GM21717 (cell line): ENCODE data around the gene CDHR3.
"Not testable (repeated sequence)": the region's sequence is repeated elsewhere in the genome, so short reads cannot be mapped to it uniquely, and the experiment has no call there.

Source experiments
- ATAC-seq: cut with Tn5 transposase; IDR thresholded peaks from one replicate; pipeline ENCODE4 v1.9.1; 2021; ENCODE audit warnings: mild to moderate bottlenecking, moderate library complexity; ENCODE audit not compliant: unreplicated experiment

Gene CDHR3

GRCh38 chr7:105990727-105991453, 27.8 kb downstream of the CDHR3 start:
- ATAC-seq, result no peak

DNA sequence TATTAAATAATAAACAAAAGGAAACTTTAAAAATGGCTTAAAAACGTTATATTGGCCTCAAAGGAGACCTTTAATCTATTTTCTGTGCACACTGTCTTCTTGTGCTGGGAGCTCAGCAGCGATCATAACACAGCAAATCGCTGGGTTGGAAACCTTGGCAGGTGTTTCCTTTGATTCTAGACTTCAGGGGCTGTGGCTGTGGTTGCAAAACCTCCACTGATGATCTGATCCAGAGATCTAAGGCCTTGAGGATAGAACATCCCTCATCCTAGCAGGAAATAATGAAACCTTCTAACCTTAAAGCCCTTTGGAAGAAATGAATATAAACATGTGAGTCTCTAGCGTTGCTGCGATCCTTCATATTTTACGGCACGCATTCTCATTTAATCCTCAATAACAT, 29.8 kb downstream of the CDHR3 start:
- no peak for ATAC-seq

DNA sequence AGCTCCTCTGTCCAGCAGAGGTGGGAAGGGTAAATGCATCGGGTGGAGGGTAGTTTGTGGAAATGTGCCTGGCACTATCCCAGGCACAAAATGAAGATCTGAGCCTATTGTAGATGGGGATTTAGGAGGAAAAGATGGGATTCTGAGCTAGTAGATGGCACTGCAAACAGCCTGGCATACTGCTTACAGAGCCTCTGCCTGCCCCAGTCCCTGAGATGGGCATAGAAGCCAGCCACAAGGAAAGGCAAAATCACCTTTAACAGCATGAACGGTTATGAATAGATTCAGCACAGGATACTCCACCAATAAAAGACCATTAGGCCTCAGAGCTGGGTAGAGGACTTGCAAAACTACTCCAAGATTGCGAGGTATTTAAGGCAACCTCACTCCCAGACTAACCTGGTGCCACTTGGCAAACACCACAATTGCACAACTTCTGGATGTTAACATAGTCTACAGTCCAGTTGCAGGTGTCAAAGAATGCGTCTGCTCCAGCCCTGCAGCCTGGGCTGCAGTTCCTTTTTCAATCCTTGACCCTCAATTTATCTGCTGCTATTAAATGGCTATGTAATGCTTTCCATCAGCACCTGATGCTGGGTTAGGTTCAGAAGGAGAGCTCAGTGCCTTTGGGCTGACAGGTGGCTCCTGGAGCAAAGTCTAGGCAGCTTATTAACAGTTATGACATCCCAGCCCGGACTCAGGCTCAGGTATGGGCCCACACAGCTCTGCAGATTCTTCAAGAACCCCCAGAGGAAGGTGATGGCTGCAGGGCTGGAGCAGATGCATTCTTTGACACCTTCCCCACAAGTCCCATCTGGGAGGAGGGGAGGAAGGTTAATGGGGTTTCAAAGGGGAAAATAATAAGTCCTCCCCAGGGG, 34.0 kb downstream of the CDHR3 start:
- ATAC-seq, result no peak

DNA sequence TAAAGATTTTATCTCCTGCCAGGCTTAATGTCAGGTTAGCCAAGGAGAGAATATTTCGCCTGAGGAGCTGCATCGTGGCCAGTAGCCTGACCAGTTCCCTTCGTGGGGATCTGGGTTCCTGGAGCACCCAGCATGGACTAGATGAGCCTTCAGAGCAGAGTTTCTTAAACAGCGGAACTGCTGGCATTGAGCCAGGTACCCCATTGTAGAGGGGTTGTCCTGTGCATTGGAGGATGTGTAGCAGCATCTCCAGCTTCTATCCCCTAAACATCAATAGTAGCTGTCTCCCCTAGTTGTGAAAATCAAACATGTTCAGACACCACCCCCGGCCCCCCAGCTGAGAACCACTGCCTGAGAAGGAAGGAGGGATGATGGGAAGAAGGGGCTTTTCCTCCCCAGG, 36.2 kb downstream of the CDHR3 start:
- no peak for ATAC-seq

- ATAC-seq, result no peak
Measured at GRCh38 chr7:106001196-106001595, 38.1 kb downstream of the CDHR3 start.

DNA sequence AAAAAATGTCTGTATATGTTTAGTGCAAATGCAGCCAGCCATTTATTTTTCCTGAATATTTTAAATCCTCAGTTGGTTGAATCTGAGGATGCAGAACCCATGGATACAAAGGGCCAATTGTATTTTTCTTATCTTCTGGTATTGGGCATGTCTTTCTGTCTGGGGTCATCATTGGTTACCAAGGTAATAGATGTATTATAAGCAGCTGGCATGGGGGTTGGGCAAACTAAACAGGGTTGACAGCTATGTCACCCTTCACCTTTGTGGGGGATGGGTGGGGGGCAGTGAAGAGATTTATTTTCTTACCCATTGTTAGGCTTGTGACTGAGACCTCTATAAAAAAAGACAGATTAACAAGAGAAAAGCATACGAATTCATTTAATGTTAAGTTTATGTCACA, 38.8 kb downstream of the CDHR3 start:
- no peak for ATAC-seq

DNA sequence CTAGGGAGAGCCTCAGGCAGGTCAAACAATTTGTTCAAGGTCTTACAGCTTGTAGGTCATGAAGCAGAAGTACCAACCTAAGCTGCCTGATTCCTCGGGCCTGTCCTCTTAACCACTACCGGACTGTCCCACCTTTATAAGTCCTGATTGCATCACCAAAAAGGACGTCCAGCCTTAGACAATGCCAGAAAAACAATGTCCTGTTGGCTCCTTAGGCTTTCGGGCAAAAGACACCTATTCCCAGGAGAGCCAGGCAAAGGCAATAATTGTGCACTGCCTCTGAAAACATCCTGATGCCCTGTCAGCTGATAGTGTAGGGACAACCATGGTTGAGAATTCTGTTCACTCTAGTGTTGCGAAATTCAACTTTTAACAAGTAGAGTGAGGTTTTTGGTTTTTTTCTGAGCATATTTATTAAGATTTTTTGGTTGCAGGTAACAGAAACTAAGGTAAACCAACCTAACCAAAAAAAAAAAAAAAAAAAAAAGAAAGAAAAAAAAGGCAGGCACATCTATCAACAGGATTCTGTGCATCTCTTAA, 40.5 kb downstream of the CDHR3 start:
- ATAC-seq, result no peak

DNA sequence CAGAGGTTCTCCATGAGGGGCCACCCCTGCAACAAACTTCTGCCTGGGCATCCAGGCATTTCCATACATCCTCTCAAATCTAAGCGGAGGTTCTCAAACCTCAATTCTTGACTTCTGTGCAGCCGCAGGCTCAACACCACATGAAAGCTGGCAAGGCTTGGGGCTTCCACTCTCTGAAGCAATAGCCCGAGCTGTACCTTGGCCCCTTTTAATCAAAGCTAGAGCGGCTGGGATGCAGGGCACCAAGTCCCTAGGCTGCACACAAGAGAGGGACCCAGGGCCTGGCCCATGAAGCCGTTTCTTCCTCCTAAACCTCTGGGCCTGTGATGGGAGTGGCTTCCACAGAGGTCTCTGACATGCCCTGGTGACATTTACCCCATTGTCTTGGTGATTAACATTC, 43.8 kb downstream of the CDHR3 start:
- no peak for ATAC-seq

- ATAC-seq, result not testable (repeated sequence)
Measured at GRCh38 chr7:106007796-106008195, 44.7 kb downstream of the CDHR3 start.

DNA sequence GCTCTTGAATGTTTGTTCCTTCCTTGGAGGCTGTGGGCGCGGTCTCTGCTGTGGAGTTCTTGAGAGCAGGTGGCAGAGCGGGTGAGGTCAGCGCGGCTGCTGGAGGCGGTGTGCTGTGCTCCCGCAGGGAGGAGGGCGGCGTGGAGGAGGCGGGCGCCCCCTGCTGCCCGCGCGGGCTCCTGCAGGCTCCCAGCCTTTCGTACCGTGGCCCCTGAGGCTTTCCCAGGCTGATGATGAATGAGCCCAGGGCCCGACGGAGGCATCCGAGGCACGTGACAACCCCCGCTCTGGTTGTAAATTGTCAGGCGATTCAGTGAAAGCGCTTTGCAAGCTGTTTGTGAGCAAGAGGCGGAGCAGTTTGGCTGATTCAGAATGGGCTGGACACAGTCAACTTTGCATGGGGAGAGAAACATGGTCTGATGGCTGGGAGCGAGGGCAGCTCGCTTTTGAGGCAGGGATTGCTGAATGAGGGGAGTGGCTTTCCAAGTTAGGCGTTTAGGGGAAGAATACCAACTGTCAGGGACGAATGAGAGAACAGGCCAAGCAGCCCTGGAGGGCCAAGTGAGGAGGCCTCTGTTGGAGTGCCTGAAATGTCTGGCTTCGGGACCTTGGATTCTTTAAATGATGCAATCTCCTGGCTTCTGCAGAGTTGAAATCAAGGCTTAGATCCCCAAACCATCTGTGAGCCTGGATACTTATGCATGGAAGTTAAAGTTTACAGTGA, 46.6 kb downstream of the CDHR3 start:
- ATAC-seq, result peak; percentile 80

DNA sequence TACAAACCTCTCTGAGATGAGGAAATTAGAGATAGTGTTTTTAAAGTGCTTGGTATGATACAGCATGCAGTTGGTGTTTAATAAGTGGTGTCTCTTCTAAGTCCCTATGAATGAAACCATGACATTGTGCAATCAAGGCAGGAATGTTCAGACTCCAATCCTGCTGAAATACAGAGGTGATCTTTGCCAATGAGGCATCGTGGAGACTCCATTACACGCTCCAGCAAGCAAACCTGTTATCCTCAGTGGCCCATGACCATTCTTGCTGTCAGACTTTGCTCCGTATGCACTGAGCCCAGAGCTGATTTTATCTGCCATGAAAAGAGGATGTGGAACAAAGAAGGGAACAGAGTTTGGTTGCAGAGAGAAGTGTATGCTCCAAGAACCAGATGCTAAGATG, 47.3 kb downstream of the CDHR3 start:
- ATAC-seq, result no peak

- no peak for ATAC-seq
Measured at GRCh38 chr7:106010866-106011265, 47.8 kb downstream of the CDHR3 start.

GRCh38 chr7:106012184-106012583, 49.1 kb downstream of the CDHR3 start:
- ATAC-seq, result no peak

- no peak for ATAC-seq
Measured at GRCh38 chr7:106012935-106013439, 49.9 kb downstream of the CDHR3 start.

GRCh38 chr7:106015381-106016218, 52.5 kb downstream of the CDHR3 start:
- no peak for ATAC-seq

- ATAC-seq, result no peak
Measured at GRCh38 chr7:106016331-106016730, 53.3 kb downstream of the CDHR3 start.

GRCh38 chr7:106017657-106018056, 54.6 kb downstream of the CDHR3 start:
- no peak for ATAC-seq

DNA sequence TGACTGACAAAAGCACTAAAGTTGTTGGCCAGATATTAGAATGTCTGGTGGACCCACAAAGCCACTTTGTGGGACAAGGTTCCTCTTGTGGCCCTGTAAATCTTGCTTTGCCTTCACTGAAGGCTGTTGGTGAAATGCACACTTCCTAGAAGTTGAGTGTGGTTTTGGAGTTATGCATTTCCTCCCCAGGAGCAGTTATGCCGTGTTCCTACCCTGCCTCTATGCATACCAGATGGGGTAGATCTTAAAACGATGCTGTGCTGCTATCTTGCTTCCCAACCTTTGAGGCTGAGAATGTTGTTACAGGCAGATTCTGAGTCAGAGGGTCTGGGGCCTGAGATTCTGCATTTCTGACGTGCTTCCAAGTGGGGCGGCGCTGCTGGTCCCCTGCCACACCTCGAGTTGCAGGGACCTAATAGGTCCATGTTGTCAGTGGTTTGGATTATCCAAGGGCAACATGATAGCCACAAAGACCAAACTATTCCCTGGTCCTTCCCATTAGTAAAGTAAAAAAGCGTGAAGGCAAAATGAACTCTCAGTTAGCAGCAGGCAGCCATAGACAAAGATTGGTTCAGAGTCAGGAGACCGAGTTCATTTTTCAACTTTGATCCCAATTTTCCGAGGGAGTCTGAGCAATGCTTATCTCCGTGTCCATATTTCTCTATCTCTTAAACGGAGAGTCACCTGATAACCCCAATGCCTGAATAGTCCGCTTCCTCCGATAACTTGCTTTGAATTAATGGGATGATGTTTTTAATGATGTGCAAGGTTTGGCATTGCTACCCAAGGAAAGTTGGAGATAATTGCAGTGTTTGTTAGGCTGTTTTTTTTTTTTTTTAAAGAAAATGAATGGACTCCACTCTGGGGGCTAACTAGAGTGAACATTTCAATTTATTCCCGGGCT, 55.8 kb downstream of the CDHR3 start:
- ATAC-seq, result no peak

GRCh38 chr7:106019470-106019820, 56.4 kb downstream of the CDHR3 start:
- no peak for ATAC-seq
